Body of pancreas (tissue), 4 donors: ENCODE results near the gene KIF23.

Experiments used
- POLR2A ChIP-seq, 3 donors: fragments of 450-650 bp; IDR thresholded peaks; one replicate each; pipeline ENCODE4 v1.6.1; 2016; ENCODE audit warnings: antibody characterized with exemption in 3 of 3, mild to moderate bottlenecking in 2 of 3
- TF ChIP-seq, protein P1 (sequence below), 7 experiments: fragments of 450-650 bp in 4 of 7; fragments of 200-600 bp in 3 of 7; sonication (generic) in 3 of 7; IDR thresholded peaks; one replicate each; pipeline ENCODE4 v1.5.1; 2016 to 2019; ENCODE audit warnings: antibody characterized with exemption in 7 of 7

DNA sequence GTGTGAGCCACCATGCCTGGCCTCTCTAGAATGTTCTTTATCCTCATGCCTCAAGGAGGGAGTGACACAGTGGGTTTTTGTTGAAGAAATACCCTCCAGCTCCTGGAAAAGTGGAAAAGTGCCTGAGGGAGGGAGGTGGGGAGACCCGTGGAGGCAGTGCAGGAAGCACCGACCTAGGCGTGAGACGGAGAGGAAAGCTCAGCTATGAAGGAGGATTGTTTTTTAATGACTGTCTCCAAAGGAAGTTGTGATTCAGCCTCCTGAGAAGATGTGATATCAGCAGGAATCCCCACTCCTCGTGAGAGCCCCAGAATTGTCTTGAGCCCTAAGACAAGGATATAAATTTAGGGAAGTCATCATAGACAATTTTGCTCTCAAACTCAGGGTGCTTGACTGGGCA, 60.1 kb downstream of the KIF23 start:
- TF ChIP-seq, protein P1, sequence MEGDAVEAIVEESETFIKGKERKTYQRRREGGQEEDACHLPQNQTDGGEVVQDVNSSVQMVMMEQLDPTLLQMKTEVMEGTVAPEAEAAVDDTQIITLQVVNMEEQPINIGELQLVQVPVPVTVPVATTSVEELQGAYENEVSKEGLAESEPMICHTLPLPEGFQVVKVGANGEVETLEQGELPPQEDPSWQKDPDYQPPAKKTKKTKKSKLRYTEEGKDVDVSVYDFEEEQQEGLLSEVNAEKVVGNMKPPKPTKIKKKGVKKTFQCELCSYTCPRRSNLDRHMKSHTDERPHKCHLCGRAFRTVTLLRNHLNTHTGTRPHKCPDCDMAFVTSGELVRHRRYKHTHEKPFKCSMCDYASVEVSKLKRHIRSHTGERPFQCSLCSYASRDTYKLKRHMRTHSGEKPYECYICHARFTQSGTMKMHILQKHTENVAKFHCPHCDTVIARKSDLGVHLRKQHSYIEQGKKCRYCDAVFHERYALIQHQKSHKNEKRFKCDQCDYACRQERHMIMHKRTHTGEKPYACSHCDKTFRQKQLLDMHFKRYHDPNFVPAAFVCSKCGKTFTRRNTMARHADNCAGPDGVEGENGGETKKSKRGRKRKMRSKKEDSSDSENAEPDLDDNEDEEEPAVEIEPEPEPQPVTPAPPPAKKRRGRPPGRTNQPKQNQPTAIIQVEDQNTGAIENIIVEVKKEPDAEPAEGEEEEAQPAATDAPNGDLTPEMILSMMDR (IDR thresholded peaks at IDR 0.05): no peak
- no peak for TF ChIP-seq POLR2A (IDR thresholded peaks at IDR 0.05)
